NT2/D1 (cell line): ENCODE measurements around the gene SNAPC1.

Experiments
- DNase-seq: peaks from one replicate; pipeline ENCODE4 v3.0.0-alpha.2; 2011; ENCODE audit warnings: low read depth, low spot score
- H3K27me3 ChIP-seq: 2 replicates; pipeline ENCODE4 v1.6.0; 2011; ENCODE audit warnings: mild to moderate bottlenecking; ENCODE audit not compliant: insufficient read length, insufficient read depth
- H3K36me3 ChIP-seq: 2 replicates; pipeline ENCODE4 v1.6.1; 2011; ENCODE audit warnings: mild to moderate bottlenecking, low read length, mixed read lengths; ENCODE audit not compliant: insufficient read depth, insufficient read length
- H3K4me1 ChIP-seq: 2 replicates; pipeline ENCODE4 v1.5.1; 2011; ENCODE audit not compliant: insufficient read depth, insufficient read length
- H3K4me3 ChIP-seq: 2 replicates; pipeline ENCODE4 v1.5.1; 2011; ENCODE audit warnings: low read depth; ENCODE audit not compliant: insufficient read length
- H3K9ac ChIP-seq: 2 replicates; pipeline ENCODE4 v1.6.0; 2011; ENCODE audit warnings: low read depth; ENCODE audit not compliant: insufficient read length
- H3K9me3 ChIP-seq: 2 replicates; pipeline ENCODE4 v1.5.1; 2011; ENCODE audit warnings: mild to moderate bottlenecking, low read length; ENCODE audit not compliant: insufficient read depth
- SUZ12 ChIP-seq: IDR thresholded peaks from 2 replicates; pipeline ENCODE4 v1.6.1; 2011; ENCODE audit not compliant: insufficient read length, insufficient read depth; ENCODE audit errors: extremely low read depth
- YY1 ChIP-seq: IDR thresholded peaks from 2 replicates; pipeline ENCODE4 v1.6.1; 2011; ENCODE audit not compliant: insufficient read length, insufficient read depth
- ZNF274 ChIP-seq: IDR thresholded peaks from 2 replicates; pipeline ENCODE4 v1.6.1; 2011; ENCODE audit warnings: mild to moderate bottlenecking, low read depth, low read length

SNAPC1 gene

DNA sequence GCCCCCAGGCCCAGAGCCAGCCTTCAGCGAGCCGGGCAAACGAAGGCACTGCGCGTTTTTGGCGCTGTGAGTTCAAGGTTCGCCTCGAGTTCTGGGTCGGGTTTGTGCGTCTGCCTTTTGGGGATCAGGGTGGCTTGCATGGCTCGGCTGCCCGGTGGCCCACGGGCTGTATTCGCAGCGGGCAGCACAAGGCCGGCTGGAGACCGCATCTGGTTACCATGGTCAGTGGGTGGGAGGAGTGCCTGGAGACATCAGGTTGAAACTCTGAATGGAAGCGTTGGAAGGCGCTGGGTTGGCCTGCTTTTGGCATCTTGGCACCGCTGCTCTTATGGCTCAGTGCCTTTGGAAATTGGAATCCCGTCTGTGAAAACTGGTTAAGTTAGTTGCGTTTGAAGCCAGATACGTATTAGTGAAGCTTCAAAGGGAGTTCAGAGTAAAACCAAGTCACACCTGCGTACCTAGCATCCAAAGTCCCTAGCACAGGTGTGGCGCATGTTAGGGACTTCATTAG lies 50.9 kb downstream of the SNAPC1 start:
- DNase-seq, result no peak
- Histone ChIP-seq H3K9ac (peak overlapping the region; percentile 79), H3K27me3 (peaks cover 39% of the 10 kb centered on the region), H3K4me1 (no peaks in the 10 kb centered on the region), H3K9me3 (no peaks in the 10 kb centered on the region), H3K36me3 (no peaks in the 10 kb centered on the region), H3K4me3 (peak overlapping the region; percentile 71)
- TF ChIP-seq ZNF274, result no peak
- no peak for TF ChIP-seq YY1
- no peak for TF ChIP-seq SUZ12

DNA sequence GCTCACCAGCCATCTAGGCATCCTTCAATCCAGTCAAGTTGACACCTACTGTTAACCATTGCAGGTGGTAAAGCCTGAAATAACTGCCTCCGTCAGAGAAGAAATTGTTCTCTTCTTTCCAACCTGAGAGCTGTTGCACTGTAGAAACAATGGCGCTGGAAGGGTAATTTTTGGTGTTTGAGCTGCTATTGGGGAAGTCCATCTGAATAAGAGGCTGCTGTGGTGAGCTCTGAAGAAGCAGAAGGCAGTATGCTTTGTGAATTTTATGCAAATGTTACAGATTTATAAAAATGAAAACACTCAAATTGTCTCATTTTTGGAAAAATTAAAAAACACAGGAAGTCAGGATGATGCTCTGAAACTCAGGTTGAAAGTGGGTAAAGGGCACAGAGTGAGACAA lies 60.2 kb downstream of the SNAPC1 start:
- H3K9ac ChIP-seq, result no peak overlapping the region
- no peaks in the 10 kb centered on the region for H3K27me3 ChIP-seq
- DNase-seq, result no peak
- TF ChIP-seq SUZ12, result no peak
- H3K9me3 ChIP-seq, result peaks cover 3% of the 10 kb centered on the region; the same call in 1 of the 2 replicates
- H3K4me3 ChIP-seq, result no peak overlapping the region
- H3K36me3 ChIP-seq, result no peaks in the 10 kb centered on the region
- no peaks in the 10 kb centered on the region for H3K4me1 ChIP-seq

DNA sequence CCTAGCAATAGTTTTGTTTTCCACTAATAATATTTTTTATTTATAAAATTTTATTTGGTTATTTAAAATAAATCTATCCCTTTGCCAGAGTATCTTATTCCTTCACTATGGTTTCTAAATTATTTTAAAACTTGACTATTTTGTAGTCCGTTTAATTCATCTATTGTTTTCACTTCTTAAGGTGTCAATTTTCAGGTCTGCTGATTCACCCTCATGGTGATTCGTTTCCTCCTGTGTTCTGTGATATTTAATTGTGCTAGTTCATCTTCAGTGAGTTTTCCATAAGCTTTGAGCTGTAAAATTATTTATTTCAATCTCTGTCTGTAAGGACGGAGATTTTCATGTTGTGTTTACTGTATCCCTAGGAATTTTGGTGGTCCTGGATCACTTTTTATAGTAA lies 70.6 kb downstream of the SNAPC1 start:
- Histone ChIP-seq H3K9me3 (no peaks in the 10 kb centered on the region), H3K27me3 (no peaks in the 10 kb centered on the region), H3K4me3 (no peak overlapping the region), H3K4me1 (no peaks in the 10 kb centered on the region), H3K9ac (no peak overlapping the region), H3K36me3 (no peaks in the 10 kb centered on the region)
- TF ChIP-seq YY1, result no peak
- no peak for TF ChIP-seq ZNF274
- no peak for TF ChIP-seq SUZ12
- no peak for DNase-seq

DNA sequence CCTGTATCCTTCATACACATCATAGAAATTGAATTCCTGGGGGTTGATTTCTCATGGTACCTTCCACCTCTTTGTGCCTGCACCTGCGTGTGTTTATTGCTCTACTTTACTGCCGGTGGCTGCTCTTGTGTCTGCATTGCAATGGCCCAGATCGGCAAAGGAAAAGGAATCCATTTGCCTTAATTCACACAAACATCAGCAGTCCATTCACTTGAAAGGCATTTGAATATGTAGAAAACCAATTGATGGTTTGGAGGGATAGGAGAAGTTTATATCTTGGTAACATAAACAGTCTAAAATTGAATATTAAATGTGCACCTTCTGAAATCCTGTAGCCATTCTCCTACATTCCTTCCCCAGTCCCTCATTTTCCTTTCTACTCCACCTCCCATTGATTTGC lies 74.0 kb downstream of the SNAPC1 start:
- no peaks in the 10 kb centered on the region for H3K9me3 ChIP-seq
- no peak for TF ChIP-seq SUZ12
- TF ChIP-seq ZNF274, result no peak
- no peak for DNase-seq
- H3K27me3 ChIP-seq, result no peaks in the 10 kb centered on the region
- H3K4me1 ChIP-seq, result no peaks in the 10 kb centered on the region
- H3K4me3 ChIP-seq, result no peak overlapping the region
- H3K9ac ChIP-seq, result no peak overlapping the region
- H3K36me3 ChIP-seq, result no peaks in the 10 kb centered on the region

DNA sequence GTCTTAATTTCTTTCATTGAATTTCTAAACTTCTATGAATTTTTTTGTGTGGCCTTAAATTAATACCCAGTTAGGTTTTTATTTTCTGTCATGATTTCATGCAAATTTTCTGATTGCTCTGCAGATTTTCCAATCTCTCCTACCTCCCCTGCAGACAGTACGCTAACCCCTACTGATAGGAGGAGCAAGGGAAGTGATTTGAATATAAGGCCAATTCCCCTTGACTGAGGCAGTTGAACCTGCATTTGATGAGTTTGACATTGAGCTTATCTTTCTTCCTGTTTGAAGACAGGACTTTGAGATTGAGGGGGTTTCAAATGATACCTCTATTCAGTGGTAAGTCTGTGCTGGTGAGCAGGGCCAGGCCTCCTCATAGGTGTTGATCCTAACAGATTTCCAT lies 74.6 kb downstream of the SNAPC1 start:
- Histone ChIP-seq H3K4me3 (no peak overlapping the region), H3K4me1 (no peaks in the 10 kb centered on the region), H3K27me3 (no peaks in the 10 kb centered on the region), H3K9me3 (no peaks in the 10 kb centered on the region), H3K9ac (no peak overlapping the region), H3K36me3 (no peaks in the 10 kb centered on the region)
- DNase-seq, result no peak
- no peak for TF ChIP-seq YY1
- TF ChIP-seq SUZ12, result no peak
- TF ChIP-seq ZNF274, result no peak

DNA sequence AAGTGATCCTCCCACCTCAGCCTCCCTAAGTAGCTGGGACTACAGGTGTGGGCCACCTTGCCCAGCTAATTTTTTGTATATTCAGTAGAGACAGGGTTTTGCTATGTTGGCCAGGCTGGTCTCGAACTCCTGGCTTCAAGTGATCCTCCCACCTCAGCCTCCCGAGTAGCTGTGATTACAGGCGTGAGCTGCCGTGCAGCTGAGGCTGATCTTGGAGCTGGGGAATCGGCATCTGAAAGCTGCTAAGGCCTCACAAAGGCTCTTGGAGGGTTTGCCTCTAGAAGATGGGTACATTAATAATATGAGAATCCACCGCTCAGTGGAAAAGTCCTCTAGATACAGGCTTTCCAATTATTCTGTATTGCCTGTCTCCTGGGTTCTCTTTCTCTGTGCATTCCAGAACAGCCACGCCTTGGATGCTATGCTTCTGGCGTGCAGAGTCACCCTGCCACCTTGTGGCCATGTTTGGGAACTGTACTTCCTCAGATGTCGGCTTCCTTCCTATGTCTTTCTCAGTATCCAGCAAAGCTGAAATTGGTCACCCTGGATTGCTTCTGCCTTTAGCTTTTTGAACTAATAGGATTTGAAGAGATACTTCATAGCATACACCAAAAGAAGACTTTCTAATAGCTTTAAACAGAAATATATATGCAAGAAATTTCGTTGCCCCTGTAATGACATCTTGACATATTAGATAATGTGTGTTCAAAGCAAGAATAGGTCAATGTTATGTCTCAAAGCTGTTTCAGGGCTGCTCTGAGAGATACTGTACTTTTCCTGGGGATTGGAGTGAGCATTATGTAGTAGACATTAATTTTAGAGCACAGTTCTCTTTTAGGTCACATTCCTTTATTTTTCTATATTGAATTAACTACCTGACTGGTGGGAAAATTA lies 75.4 kb downstream of the SNAPC1 start:
- no peaks in the 10 kb centered on the region for H3K4me1 ChIP-seq
- H3K9ac ChIP-seq, result no peak overlapping the region
- no peaks in the 10 kb centered on the region for H3K27me3 ChIP-seq
- TF ChIP-seq SUZ12 (no peak), ZNF274 (no peak), YY1 (no peak)
- peak; percentile 38 for DNase-seq
- no peaks in the 10 kb centered on the region for H3K9me3 ChIP-seq
- no peaks in the 10 kb centered on the region for H3K36me3 ChIP-seq
- no peak overlapping the region for H3K4me3 ChIP-seq

DNA sequence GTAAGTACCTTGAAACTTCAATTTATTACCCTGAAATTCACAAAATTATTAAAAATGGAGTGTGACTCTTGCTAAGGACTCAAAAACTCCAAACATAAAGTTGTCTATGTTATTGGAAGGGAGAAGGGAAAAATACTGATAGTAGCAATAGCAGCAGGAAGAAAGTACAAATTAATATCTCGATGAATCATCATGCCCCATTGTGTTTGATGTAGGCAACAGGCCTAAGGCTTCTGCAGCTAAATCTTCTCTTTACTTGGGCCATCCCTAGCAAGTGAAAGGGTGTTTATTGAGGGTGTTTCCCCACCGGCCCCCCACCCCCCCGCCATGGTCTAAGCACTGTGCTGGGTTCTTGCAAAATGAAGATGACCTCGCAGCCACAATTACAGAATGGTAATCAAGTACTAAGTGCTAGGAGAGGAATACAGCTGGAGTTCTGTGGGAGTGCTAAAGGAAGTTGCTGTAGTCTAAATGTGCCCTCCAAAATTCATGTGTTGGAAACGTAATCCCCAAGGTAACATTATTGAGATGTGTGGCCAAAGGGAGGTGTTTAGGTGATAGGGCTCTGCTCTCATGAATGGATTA lies 76.5 kb downstream of the SNAPC1 start:
- Histone ChIP-seq H3K4me3 (no peak overlapping the region), H3K9ac (no peak overlapping the region), H3K4me1 (no peaks in the 10 kb centered on the region), H3K27me3 (no peaks in the 10 kb centered on the region), H3K9me3 (no peaks in the 10 kb centered on the region), H3K36me3 (no peaks in the 10 kb centered on the region)
- TF ChIP-seq ZNF274 (no peak), SUZ12 (no peak), YY1 (no peak)
- DNase-seq, result no peak
